GM18526 (cell line): ENCODE results near the gene CCBE1.

Source experiments
- POLR2A ChIP-seq: IDR thresholded peaks from 3 replicates; pipeline ENCODE4 v1.6.1; 2011; ENCODE audit not compliant: insufficient read length; ENCODE audit errors: extremely low read depth

Gene CCBE1

GRCh38 chr18:59719544-59720181 is 22.4 kb upstream of the CCBE1 start:
- no peak for TF ChIP-seq POLR2A

- no peak for TF ChIP-seq POLR2A
Measured at GRCh38 chr18:59718464-59719157, 21.4 kb upstream of the CCBE1 start.

GRCh38 chr18:59718108-59718463 is 20.9 kb upstream of the CCBE1 start:
- TF ChIP-seq POLR2A, result no peak

- no peak for TF ChIP-seq POLR2A
Measured at GRCh38 chr18:59717291-59717690, 20.1 kb upstream of the CCBE1 start.

GRCh38 chr18:59715966-59716369 is 18.7 kb upstream of the CCBE1 start:
- TF ChIP-seq POLR2A, result no peak

- TF ChIP-seq POLR2A, result no peak
Measured at GRCh38 chr18:59715445-59715844, 18.2 kb upstream of the CCBE1 start.

GRCh38 chr18:59712311-59712710 is 15.1 kb upstream of the CCBE1 start:
- TF ChIP-seq POLR2A, result no peak

- no peak for TF ChIP-seq POLR2A
Measured at GRCh38 chr18:59708988-59709387, 11.8 kb upstream of the CCBE1 start.

GRCh38 chr18:59707306-59707705 is 10.1 kb upstream of the CCBE1 start:
- TF ChIP-seq POLR2A, result no peak

- TF ChIP-seq POLR2A, result no peak
Measured at GRCh38 chr18:59706499-59706898, 9.3 kb upstream of the CCBE1 start.

- no peak for TF ChIP-seq POLR2A
Measured at GRCh38 chr18:59705145-59705544, 7.9 kb upstream of the CCBE1 start.

GRCh38 chr18:59704146-59704545 is 6.9 kb upstream of the CCBE1 start:
- TF ChIP-seq POLR2A, result no peak

GRCh38 chr18:59701272-59701671 is 4.0 kb upstream of the CCBE1 start:
- TF ChIP-seq POLR2A, result no peak

GRCh38 chr18:59700535-59700967 is 3.3 kb upstream of the CCBE1 start:
- no peak for TF ChIP-seq POLR2A

- TF ChIP-seq POLR2A, result no peak
Measured at GRCh38 chr18:59699750-59700534, 2.7 kb upstream of the CCBE1 start.

- TF ChIP-seq POLR2A, result no peak
Measured at GRCh38 chr18:59699061-59699460, 1.8 kb upstream of the CCBE1 start.

GRCh38 chr18:59696311-59697235 is 650 bp downstream of the CCBE1 start:
- TF ChIP-seq POLR2A, result no peak
